ENCODE results near the gene DNAJC22.
"Not testable (repeated sequence)": the region's sequence is repeated elsewhere in the genome, so short reads cannot be mapped to it uniquely, and the experiment has no call there.

The DNAJC22 gene

DNA sequence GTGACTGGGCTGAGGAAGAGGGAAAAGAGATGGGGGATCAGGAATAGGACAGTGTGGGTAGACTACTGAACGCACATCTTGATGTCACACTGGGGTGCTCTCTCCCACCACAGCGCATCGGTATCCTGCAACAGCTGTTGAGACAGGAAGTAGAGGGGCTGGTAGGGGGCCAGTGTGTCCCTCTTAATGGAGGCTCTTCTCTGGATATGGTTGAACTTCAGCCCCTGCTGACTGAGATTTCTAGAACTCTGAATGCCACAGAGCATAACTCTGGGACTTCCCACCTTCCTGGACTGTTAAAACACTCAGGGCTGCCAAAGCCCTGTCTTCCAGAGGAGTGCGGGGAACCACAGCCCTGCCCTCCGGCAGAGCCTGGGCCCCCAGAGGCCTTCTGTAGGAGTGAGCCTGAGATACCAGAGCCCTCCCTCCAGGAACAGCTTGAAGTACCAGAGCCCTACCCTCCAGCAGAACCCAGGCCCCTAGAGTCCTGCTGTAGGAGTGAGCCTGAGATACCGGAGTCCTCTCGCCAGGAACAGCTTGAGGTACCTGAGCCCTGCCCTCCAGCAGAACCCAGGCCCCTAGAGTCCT lies 16.6 kb upstream of the DNAJC22 start:
- no peak for DNase-seq
- in situ Hi-C loops (cut with HindIII; ENCODE audit: low pct_ligation_motif_present, low pct_unique_long_range_greater_than_20kb, low sequenced_read_pairs) = no loop called here

DNA sequence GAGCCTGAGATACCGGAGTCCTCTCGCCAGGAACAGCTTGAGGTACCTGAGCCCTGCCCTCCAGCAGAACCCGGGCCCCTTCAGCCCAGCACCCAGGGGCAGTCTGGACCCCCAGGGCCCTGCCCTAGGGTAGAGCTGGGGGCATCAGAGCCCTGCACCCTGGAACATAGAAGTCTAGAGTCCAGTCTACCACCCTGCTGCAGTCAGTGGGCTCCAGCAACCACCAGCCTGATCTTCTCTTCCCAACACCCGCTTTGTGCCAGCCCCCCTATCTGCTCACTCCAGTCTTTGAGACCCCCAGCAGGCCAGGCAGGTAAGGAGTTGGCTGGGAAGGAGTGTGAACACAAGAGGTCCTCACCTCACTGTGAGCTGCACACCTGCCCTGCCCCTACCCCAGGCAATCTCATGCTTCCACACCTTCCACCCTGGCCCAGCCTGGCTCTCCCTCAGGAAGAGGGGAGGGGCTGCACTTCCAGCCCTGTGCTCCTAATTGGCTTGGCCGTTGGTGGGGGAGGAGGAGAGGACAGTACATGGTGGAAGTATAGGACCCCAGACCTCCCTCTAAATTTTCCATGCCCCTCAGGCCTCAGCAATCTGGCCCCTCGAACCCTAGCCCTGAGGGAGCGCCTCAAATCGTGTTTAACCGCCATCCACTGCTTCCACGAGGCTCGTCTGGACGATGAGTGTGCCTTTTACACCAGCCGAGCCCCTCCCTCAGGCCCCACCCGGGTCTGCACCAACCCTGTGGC lies 15.9 kb upstream of the DNAJC22 start:
- in situ Hi-C loops (cut with HindIII; ENCODE audit: low pct_ligation_motif_present, low pct_unique_long_range_greater_than_20kb, low sequenced_read_pairs) = no loop called here
- no peak for DNase-seq

DNA sequence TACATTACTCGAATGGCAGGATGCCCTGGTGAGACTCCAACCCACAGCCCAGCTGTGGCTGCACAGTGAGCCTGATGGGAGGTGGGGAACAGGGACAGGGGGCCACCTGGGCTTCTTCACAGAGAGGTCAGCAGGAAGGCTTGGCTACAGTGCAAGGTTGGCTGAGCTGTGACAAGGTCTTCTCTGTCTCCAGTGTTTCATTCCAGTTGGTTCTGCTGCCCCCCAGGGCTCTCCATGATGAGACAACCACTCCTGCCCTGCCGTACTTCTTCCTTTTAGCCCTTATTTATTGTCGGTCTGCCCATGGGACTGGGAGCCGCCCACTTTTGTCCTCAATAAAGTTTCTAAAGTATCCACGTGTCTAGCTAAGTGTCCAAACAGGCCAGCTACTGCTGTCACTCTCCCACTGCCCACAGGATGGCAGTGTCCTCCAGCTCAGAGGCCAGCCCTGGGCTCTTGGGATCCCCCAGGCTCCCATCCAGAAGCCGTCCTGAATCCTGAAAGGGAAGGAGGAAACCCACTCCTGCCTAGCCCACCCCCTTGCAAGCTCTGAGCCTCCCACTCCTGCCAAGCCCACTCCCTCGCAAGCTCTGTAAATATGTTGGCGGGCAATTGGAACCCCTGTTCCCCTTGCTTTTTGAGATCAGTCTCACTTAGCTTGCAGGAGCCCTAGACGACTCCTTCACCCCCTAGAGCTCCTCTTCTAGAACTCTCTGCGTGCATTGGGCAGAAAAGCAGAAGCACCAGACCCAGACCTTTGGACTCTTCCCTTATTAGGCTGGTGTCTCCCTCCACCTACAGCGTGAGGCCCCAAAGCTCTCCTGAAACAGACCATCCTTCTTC lies 15.1 kb upstream of the DNAJC22 start:
- in situ Hi-C loops (cut with HindIII; ENCODE audit: low pct_ligation_motif_present, low pct_unique_long_range_greater_than_20kb, low sequenced_read_pairs) = no loop called here
- peak; percentile 79 for DNase-seq

DNA sequence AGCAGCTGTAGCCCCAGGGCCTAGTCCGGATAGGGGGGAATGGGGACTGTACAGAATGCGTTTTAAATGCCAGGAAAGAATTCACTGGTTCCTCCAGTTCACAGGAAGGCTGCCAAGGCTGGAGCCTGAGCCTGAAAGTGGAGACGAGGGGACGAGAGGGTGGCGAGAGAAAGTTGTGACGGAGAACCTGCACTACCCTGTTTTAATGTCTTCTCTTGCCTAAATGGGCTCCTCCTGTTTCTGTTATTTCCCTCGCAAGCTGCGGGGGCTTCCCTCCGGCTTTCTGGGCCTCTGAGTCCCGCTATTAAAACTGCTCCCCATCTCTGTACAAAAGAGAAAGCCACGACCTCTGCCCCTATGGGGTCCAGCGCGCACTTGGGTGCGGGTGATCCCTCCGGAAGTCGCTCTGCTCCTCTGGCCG lies 14.2 kb upstream of the DNAJC22 start:
- in situ Hi-C loops (cut with HindIII; ENCODE audit: low pct_ligation_motif_present, low pct_unique_long_range_greater_than_20kb, low sequenced_read_pairs) = no loop called here
- DNase-seq = no peak

DNA sequence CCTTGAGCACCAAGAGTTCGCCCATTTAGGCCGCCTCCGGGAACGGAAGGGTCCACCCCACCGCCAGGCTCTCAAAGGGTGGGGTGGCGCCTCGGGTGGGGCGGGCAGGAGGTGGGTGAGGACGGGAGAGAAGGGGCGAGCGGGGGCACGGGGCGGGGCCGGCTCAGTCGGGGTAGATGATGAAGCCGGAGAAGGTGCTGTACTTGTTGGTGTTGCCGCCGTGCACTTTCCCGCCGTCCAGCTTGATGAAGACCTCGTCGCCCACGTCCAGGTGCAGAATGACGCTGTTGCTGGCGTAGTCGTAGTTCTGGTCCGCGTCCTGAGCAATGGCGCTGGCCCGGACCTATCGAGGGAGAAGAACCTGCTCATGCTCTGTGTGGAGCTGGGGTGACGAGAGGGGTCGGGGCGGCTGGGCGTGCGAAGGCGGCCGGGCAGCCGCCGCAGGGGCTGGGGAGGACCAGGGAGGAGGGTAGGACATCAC lies 13.8 kb upstream of the DNAJC22 start:
- in situ Hi-C loops (cut with HindIII; ENCODE audit: low pct_ligation_motif_present, low pct_unique_long_range_greater_than_20kb, low sequenced_read_pairs) = no loop called here
- DNase-seq = no peak

DNA sequence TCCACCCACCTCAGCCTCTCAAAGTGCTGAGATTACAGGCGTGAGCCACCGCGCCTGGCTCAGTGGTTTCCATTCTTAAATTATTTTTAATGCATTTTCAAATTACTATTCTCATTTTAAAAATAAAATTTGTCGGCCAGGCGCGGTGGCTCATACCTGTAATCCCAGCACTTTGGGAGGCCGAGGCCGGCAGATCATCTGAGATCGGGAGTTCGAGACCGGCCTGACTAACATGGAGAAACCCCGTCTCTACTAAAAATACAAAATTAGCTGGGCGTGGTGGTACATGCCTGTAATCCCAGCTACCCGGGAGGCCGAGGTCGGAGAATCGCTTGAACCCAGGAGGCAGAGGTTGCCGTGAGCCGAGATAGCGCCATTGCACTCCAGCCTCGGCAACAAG lies 12.9 kb upstream of the DNAJC22 start:
- DNase-seq; in situ Hi-C loops (cut with HindIII; ENCODE audit: low pct_ligation_motif_present, low pct_unique_long_range_greater_than_20kb, low sequenced_read_pairs): not testable (repeated sequence)

DNA sequence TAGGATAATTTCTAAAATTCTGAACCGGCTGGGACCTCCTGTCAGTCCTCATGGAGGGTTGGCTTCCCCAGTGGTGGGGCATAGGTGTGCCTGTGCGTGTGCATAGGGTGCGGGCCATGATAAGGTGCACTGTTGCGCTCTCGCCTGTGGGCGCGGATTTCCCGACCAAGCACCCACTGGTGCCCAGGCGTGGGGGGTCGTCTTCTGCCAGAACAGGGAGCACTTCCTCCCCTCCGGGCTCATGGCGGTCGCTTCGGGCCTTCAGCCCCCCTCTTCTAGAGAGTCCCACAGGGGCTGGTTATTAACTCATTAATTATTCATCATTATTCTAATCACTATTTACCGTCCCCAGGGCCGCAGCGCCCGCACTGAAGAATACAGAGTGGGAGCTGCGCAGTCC lies 12.5 kb upstream of the DNAJC22 start:
- DNase-seq = no peak
- in situ Hi-C loops (cut with HindIII; ENCODE audit: low pct_ligation_motif_present, low pct_unique_long_range_greater_than_20kb, low sequenced_read_pairs) = no loop called here

DNA sequence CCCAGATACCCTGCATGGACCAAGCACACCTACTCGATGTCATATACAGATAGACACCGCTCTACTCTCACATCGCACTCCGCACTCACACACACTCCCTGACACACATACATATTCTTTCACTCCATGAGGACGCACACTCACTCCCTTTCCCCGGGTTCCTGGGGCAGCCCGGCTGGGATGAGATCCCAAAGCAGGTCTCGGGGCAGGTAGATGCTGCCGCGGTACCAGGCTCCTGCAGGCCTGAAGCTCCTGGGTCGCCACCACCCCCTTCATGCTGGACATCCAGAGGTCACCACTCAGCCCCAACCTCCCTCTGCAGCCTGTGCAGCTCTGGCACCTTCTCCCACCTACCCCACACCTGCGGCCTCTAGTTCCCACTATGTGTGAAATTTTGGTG lies 12.0 kb upstream of the DNAJC22 start:
- in situ Hi-C loops (cut with HindIII; ENCODE audit: low pct_ligation_motif_present, low pct_unique_long_range_greater_than_20kb, low sequenced_read_pairs) = no loop called here
- DNase-seq = no peak

DNA sequence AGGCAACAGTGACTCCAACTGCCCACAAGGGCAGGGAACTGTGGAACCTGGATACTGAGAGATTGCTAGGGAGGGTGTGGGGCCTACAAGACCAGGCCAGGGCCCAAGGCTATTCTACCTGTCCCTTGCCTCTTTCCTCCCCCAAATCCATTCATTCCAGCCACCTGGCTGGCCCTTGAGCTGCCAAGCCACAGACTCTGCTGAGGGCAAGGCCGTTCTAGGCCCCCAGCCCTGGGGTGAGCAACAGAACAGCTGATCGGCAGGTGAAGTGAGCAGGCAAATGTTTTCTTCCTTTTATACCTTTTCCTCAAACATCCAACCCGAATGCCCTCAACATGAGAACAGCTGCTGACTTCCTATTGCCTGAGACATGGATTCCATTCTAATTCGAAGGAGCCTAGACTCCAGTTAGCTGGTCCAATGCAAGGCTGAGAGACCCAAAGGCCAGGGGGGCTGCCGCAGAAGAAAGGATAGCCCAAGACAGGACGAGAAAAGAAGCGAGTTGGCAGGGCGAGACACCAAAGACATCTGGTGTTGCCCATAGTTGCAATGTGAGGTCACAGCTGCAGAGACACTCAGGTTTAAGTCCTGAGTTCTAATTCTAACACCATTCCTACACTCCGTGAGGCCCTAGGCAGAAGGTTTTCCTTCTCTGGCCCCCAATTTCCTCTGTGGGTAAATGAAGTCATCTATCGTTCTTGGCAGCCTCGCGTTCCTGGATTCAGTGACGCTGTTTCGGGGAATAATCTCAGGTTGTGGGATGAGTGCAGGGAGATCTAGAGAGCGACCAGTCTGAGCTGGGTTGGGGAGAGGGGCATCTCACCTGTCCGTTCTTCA lies 11.4 kb upstream of the DNAJC22 start:
- no peak for DNase-seq
- in situ Hi-C loops (cut with HindIII; ENCODE audit: low pct_ligation_motif_present, low pct_unique_long_range_greater_than_20kb, low sequenced_read_pairs) = no loop called here

DNA sequence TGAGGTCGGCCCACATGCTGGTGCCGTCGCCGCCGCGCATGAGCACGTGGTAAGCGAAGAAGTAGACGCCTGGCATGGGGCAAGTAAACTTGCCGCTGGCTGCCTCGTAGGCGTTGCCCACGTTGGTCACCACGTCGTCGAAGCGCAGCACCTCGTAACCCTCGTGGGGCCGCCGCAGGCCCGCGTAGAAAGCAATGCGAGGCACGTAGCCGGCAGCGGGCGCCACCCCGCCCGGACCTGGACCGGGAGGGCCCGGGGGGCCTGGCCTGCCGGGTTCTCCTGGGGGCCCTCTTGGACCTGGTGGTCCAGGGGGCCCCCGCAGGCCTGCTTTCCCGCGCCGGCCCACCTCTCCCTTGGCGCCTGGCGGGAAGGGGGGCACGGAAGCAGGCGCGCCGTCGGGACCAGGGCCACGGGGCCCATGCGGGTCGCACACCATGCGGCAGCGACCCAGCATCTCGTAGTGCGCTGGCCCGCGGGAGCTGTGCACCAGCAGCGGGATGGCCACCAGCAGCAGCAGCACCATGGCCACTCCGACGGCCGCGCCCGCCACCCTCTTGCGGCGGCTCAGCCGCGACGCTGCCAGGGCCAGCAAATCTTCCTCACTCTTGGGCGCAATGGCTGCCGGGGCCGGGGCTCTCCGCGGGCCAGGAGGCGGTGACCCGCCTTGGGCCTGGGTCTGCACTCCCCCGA lies 10.6 kb upstream of the DNAJC22 start:
- DNase-seq = no peak
- in situ Hi-C loops (cut with HindIII; ENCODE audit: low pct_ligation_motif_present, low pct_unique_long_range_greater_than_20kb, low sequenced_read_pairs) = no loop called here

DNA sequence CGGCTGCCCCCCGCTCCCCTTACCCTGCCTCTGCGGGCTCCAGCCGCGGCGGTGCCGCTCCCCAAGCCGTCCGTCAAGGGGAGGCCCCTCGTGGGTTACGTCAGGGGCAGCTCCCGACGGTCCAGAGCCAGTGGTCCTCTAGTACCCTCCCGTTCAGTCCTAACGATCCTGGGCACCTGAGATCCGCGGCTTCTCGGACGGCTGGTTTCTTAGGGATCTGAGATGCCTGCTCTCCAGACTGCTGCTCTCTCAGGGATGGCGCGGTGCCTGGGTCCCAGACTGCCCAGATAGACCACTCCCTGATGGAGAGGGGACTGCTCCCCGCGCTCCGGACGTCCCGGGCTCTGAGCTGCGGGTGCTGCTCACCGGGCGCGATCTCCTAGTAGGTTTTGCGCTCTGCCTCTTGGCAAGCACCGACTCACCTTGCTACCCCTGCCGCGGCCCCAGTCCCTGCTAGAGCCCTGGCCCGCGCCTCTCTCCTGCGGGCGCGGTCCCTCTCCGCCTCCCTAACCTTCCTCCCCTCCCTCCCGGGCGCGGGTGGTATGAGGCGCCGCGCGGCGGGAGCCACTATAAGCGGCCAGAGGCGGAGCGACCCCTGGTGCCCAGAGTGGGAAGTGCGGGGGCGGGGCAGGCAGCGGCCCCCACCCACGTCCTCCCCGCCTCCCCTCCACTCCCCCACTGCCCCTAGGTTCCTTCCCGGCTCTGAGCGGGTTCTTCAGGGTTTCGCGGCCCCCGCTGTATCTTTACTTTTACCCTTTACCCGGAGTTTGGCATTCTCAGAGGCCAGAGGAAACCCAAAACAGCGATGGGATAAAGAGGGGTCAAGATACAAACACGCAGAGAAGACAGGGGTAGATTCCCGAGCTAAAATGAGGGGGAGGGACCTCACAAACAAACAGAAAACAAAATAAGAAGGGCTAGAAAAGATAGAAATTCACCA lies 9.8 kb upstream of the DNAJC22 start, which contains the start of gene C1QL4:
Gene C1QL4 (minus strand): TSS at position 544 of the 940 bp plus-strand sequence. CDS start 711 bp downstream, outside the sequence.
- peak; percentile 85 for DNase-seq
- in situ Hi-C loops (cut with HindIII; ENCODE audit: low pct_ligation_motif_present, low pct_unique_long_range_greater_than_20kb, low sequenced_read_pairs) = no loop called here

DNA sequence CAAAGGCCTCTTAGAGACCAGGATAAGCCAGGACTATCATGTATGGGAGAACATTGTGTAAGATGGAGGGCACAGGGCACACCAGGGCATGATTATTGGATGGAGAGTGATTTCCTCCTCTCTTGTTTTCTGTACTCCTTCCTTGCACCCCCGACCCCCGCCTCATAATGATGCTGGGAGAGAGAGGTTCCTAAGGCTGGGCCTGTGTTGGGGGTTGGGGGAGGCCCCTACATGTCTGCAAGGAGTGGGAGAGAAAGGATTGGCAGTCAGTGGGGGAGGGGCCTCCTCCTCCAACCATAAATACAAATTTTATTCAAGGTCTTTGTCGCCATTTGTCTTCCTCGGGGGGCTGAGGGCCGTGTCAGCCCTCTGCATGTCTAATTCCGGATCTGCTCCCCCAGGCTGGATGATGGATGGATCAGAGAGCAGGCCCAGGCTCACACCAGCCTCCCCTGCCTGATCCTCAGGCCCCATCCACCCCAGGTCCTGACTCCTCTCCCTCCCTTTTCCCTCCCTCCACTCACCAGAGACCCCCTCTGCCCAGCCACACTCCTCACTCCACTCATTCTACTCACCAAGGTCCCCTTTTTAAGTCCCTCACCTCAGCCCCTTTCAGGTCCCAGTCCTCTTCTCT lies 7.7 kb upstream of the DNAJC22 start:
- DNase-seq = no peak
- in situ Hi-C loops (cut with HindIII; ENCODE audit: low pct_ligation_motif_present, low pct_unique_long_range_greater_than_20kb, low sequenced_read_pairs) = no loop called here

DNA sequence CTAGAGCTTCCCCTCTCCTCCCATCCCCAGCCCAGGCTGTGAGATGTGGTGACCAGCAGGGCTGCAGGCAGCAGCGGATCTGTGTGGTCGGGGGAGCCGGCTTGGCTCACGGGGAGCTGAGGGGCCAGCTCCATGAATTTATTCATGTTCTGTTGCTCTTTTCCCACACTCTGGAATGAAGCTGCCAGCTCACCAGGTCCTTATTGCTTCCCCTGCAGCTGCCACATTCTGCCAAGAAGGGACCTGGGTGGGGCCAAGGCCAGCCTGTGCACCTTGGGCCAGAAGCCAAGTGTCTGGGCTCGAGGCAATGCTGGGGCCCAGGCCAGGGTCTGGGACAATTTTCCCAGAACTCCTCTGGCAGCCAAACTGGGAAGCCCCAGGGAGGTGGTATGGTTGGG lies 7.2 kb upstream of the DNAJC22 start:
- no peak for DNase-seq
- in situ Hi-C loops (cut with HindIII; ENCODE audit: low pct_ligation_motif_present, low pct_unique_long_range_greater_than_20kb, low sequenced_read_pairs) = no loop called here

DNA sequence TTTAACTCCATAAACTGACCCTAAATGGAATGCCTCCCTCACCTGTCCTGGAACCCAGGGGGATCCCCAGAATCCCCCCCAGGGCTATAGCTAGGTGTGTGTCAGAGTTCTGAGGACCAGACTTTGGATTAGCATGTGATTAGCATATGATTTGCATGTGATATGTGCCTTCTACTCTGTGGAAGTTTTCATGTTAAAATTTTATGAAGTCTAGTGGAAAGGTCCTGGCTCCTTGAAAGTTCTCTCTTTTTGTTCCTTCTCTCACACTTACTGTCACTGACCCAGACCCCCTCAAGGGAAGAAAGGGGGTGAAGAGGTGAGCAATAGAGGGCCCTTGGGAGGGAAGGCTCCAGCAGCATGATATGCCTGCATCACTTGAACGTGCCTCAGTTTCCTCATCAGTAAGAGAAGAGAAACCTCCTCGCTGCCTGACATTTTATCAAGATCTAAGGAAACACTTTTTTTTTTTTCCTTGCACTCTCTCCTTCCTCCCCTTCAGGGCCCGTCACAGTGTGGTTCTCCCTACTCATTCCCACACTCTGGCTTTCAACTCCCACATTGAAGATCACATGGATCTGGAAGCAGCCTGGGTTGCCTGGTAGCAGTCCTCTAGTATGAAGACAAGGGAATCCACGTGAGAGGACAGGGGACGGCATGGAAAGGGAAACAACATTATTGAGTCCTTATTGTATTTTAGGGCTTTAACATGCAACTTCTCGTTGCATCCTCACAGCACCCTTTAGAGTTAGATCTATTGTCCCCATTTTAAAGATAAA lies 6.4 kb upstream of the DNAJC22 start:
- in situ Hi-C loops (cut with HindIII; ENCODE audit: low pct_ligation_motif_present, low pct_unique_long_range_greater_than_20kb, low sequenced_read_pairs) = no loop called here

DNA sequence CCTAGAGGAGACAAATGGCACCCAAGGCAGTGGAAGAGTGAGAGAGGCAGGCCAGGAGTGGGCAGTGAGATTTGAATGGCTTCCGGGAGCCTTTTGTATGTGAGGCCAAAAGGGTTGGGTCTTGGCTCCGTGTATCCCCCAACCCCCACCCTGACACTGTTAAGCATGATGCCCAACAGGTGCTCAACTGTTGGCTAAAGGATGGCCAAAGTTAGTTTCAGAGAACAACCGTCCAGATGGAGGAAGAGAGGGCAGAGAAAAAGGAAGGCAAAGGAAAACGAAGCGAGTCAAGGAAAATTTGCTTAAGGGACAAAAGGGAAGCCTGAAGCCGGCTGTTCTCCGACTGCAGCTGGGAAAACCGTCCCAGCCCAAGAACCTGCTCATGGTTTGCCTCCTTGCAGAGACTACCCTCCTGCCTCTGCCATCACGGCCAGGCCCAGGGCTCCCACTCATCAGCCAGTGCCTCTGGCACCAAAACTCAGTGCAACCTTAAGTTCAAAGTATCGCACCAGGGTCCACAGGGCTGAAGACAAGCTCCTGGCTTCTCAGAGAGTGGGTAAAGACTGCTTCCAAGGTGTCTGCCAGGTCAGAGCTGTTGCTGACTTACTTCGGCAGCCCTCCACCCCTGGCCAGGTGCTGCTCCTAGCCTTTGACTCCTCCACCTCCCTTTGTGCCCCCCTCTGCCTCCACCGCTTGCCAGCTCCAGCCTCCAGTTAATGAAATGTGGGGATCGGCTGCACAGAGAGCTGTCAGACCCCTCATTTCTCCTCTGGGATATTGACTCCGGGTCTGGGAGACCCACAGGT lies 5.5 kb upstream of the DNAJC22 start:
- no peak for DNase-seq
- in situ Hi-C loops (cut with HindIII; ENCODE audit: low pct_ligation_motif_present, low pct_unique_long_range_greater_than_20kb, low sequenced_read_pairs) = no loop called here

More for the DNA sequence above, 6.4 kb upstream of the DNAJC22 start:
- DNase-seq = no peak

All from ACHN (cell line).